GM12878 (cell line): ENCODE results near the gene ZBTB44. TPM values are rescaled to one million over a fixed set of nuclear protein-coding genes. Genes with fewer than 3 reads are reported as not detected.
A peak's percentile ranks its signal among the peaks of the same experiment; 100 is the strongest.

Experiments used
- CBX5 ChIP-seq: sonication (generic); IDR thresholded peaks from 2 replicates; pipeline ENCODE4 v1.6.1; 2016; ENCODE audit warnings: low read depth, moderate library complexity, mild to moderate bottlenecking, inconsistent platforms
- CUX1 ChIP-seq: IDR thresholded peaks from 2 replicates; pipeline ENCODE4 v1.6.1; 2012; ENCODE audit warnings: improper control_type of control experiment, low read depth, low read length; ENCODE audit not compliant: insufficient replicate concordance
- GATAD2B ChIP-seq: fragments of 450-650 bp; conservative IDR thresholded peaks from 2 replicates; pipeline ENCODE4 v1.6.1; 2017; ENCODE audit warnings: low read depth, mild to moderate bottlenecking, moderate library complexity
- HCFC1 ChIP-seq: fragments of 150-350 bp; IDR thresholded peaks from 2 replicates; pipeline ENCODE4 v1.6.1; 2014; ENCODE audit warnings: low read length
- HDAC2 ChIP-seq: fragments of 200-600 bp; sonication (generic); IDR thresholded peaks from 2 replicates; pipeline ENCODE4 v1.6.1; 2017
- HDGF ChIP-seq: fragments of 450-650 bp; IDR thresholded peaks from 2 replicates; pipeline ENCODE4 v1.6.1; 2016; ENCODE audit warnings: antibody characterized with exemption
- KAT2A ChIP-seq: conservative IDR thresholded peaks from 2 replicates; pipeline ENCODE4 v1.6.1; 2011; ENCODE audit warnings: low read depth, low read length; ENCODE audit not compliant: control insufficient read depth
- MXI1 ChIP-seq: fragments of 150-350 bp; IDR thresholded peaks from 2 replicates; pipeline ENCODE4 v1.6.1; 2011; ENCODE audit warnings: low read depth, mild to moderate bottlenecking, inconsistent platforms, low read length, improper control_type of control experiment
- NFIC ChIP-seq: IDR thresholded peaks from 2 replicates; pipeline ENCODE4 v1.6.1; 2012; ENCODE audit warnings: low read depth, mild to moderate bottlenecking, inconsistent platforms, low read length, moderate library complexity
- NKRF ChIP-seq: fragments of 450-650 bp; conservative IDR thresholded peaks from 2 replicates; pipeline ENCODE4 v1.6.1; 2017; ENCODE audit warnings: mild to moderate bottlenecking, moderate library complexity
- PAX5 ChIP-seq: IDR thresholded peaks from 2 replicates; pipeline ENCODE4 v1.6.1; 2011; ENCODE audit warnings: low read depth, low read length, borderline replicate concordance
- POLR2AphosphoS5 ChIP-seq: IDR thresholded peaks from 2 replicates; pipeline ENCODE4 v1.6.1; 2011; ENCODE audit warnings: mild to moderate bottlenecking, low read length, inconsistent platforms
- RB1 ChIP-seq: fragments of 450-650 bp; formaldehyde crosslinking; IDR thresholded peaks from 2 replicates; pipeline ENCODE4 v1.6.1; 2017; ENCODE audit warnings: mild to moderate bottlenecking, borderline replicate concordance
- RCOR1 ChIP-seq: conservative IDR thresholded peaks from 2 replicates; pipeline ENCODE4 v1.6.1; 2012; ENCODE audit warnings: low read depth, low read length, improper control_type of control experiment
- SKIL ChIP-seq: fragments of 450-650 bp; IDR thresholded peaks from 2 replicates; pipeline ENCODE4 v1.6.1; 2017; ENCODE audit warnings: mild to moderate bottlenecking, low read depth, inconsistent platforms; ENCODE audit not compliant: poor library complexity, severe bottlenecking
- SMC3 ChIP-seq: IDR thresholded peaks from 2 replicates; pipeline ENCODE4 v1.6.1; 2011; ENCODE audit warnings: low read length, improper control_type of control experiment, borderline replicate concordance
- TCF3 ChIP-seq: IDR thresholded peaks from 2 replicates; pipeline ENCODE4 v1.6.1; 2012; ENCODE audit warnings: low read depth, mild to moderate bottlenecking, low read length, borderline replicate concordance; ENCODE audit not compliant: insufficient read depth
- ZNF687 ChIP-seq: fragments of 450-650 bp; IDR thresholded peaks from 2 replicates; pipeline ENCODE4 v1.6.1; 2017; ENCODE audit warnings: mild to moderate bottlenecking, moderate library complexity
- polyA plus RNA-seq, 11 experiments: library from polyadenylated mRNA; depleted of rRNA in 4 of 11; unstranded in 6 of 11; stranded (reverse) in 5 of 11; fragments of >200 nt; fragmentation: Nextera tagmentation in 4 of 11; fragmentation: Illumina TruSeq in 1 of 11; extraction: Ambion mirVana in 4 of 11; extraction: Trizol in 1 of 11; gene quantifications; 1 replicate in 1 of 11; 2 replicates in 10 of 11; pipeline versions ENCODE4 v1.2.1 to v1.2.3, GENCODE V29; 2011 to 2016; ENCODE audit warnings: inconsistent platforms in 2 of 11, missing spikeins in 2 of 11, low read depth in 1 of 11
- total RNA-seq, 4 experiments: library from RNA; depleted of rRNA in 3 of 4; stranded (reverse); fragments of >200 nt in 3 of 4; fragmentation: Illumina TruSeq in 1 of 4; extraction: Trizol in 1 of 4; gene quantifications; 2 replicates each; pipeline versions ENCODE4 v1.2.1 to v1.2.3, GENCODE V29; 2013 to 2021

The ZBTB44 gene
- total and polyA plus RNA-seq, 10 of the 15 experiments (the other 5 are each of a cell fraction or from before 2014, with no cell fraction given): 2.8 to 38.2 (median 12.2) TPM

- TF ChIP-seq ZNF687 (no peak), HCFC1 (no peak), HDAC2 (no peak), POLR2AphosphoS5 (no peak), SMC3 (no peak), SKIL (peak; percentile 27), RCOR1 (no peak), CUX1 (no peak), PAX5 (no peak), MXI1 (no peak), CBX5 (no peak), NFIC (0 out of 2 replicates have a peak, but pooled peaks have one; percentile 27), RB1 (no peak), GATAD2B (no peak), NKRF (no peak), HDGF (no peak), TCF3 (no peak), KAT2A (no peak)
These were observed 14.2 kb downstream of the ZBTB44 start (continued) for GRCh38 chr11:130300567-130300966.
